HepG2 (cell line): ENCODE results near the gene CKAP2L. TPM values are rescaled to one million over a fixed set of nuclear protein-coding genes. Genes with fewer than 3 reads are reported as not detected.
A peak's percentile ranks its signal among the peaks of the same experiment; 100 is the strongest.

Source experiments
- ATAC-seq: fragments of 200-7000 bp; cut with Tn5 transposase; 3 replicates; pipeline ENCODE4 v1.9.1; 2020; ENCODE audit warnings: mild to moderate bottlenecking, moderate library complexity
- BruUV-seq: library from RNA; stranded (reverse); fragments of 400-500 nt; replicated peaks from 2 replicates; lab custom pipeline; 2021; lab: Mats Ljungman, UMichigan
- CTCF ChIA-PET: fragments of 300-600 bp; formaldehyde crosslinking; extraction: SDS; loops from one replicate; lab custom pipeline; 2021; ENCODE audit warnings: low total read pairs, inconsistent platforms, low intra/inter-chr PET ratio; lab: Yijun Ruan, JAX
- POLR2A ChIA-PET: fragments of 350-600 bp; sonication (Branson Sonifier 250); formaldehyde crosslinking; loops from one replicate; lab custom pipeline; 2020; ENCODE audit warnings: antibody characterized with exemption, inconsistent platforms; lab: Yijun Ruan, JAX
- DNase-seq: peaks from one replicate; pipeline ENCODE4 v3.0.0-alpha.2; 2015; ENCODE audit warnings: low spot score
- FAIRE-seq: peaks from 3 replicates; lab custom pipeline; 2011; peaks lifted over from hg19 to GRCh38; lab: Jason Lieb, UNC
- H2AFZ ChIP-seq: one replicate; pipeline ENCODE4 v1.6.1; 2011; ENCODE audit warnings: low read length, inconsistent platforms
- H3K27ac ChIP-seq: fragments of 300-600 bp; 3 replicates; pipeline ENCODE4 v1.8.0; 2011; ENCODE audit warnings: mixed run types, mild to moderate bottlenecking, mixed read lengths, low read length, inconsistent platforms; ENCODE audit not compliant: insufficient read depth; ENCODE audit errors: extremely low read length
- H3K27me3 ChIP-seq, 2 experiments: fragments of 200-600 bp in 1 of 2; 2 replicates in 1 of 2; 3 replicates in 1 of 2; pipeline versions ENCODE4 v1.6.0 to v1.8.0; 2011; ENCODE audit warnings: low read length in 2 of 2, mild to moderate bottlenecking in 2 of 2, moderate library complexity in 2 of 2, inconsistent platforms in 1 of 2; ENCODE audit not compliant: insufficient read depth in 2 of 2, control insufficient read depth in 1 of 2
- H3K36me3 ChIP-seq, 2 experiments: fragments of 200-600 bp in 1 of 2; replicated peaks in 1 of 2; 2 replicates in 1 of 2; 3 replicates in 1 of 2; pipeline versions ENCODE4 v1.5.1 to v1.8.0; 2011; ENCODE audit warnings: low read length in 2 of 2, inconsistent platforms in 1 of 2; ENCODE audit not compliant: insufficient read depth in 2 of 2, control insufficient read depth in 1 of 2
- H3K4me1 ChIP-seq: 2 replicates; pipeline ENCODE4 v1.5.1; 2012; ENCODE audit warnings: low read length, inconsistent platforms; ENCODE audit not compliant: insufficient read depth
- H3K4me2 ChIP-seq: 2 replicates; pipeline ENCODE4 v1.6.0; 2011; ENCODE audit warnings: low read depth, low read length, inconsistent platforms
- H3K4me3 ChIP-seq, 3 experiments: fragments of 200-600 bp in 1 of 3; sonication (generic), shearing (Covaris generic) in 1 of 3; replicated peaks in 1 of 3; 2 replicates each; pipeline ENCODE4 v1.5.1; 2011 to 2016; ENCODE audit warnings: low read length in 3 of 3, inconsistent platforms in 2 of 3, low read depth in 2 of 3, mild to moderate bottlenecking in 2 of 3, control low read depth in 1 of 3, mixed read lengths in 1 of 3; ENCODE audit not compliant: insufficient read depth in 1 of 3
- H3K79me2 ChIP-seq: one replicate; pipeline ENCODE4 v1.6.1; 2011; ENCODE audit warnings: low read length, inconsistent platforms; ENCODE audit not compliant: insufficient read depth
- H3K9ac ChIP-seq: 2 replicates; pipeline ENCODE4 v1.6.0; 2011; ENCODE audit warnings: mild to moderate bottlenecking, low read depth, low read length, inconsistent platforms; ENCODE audit not compliant: insufficient read depth
- H3K9me3 ChIP-seq: 2 replicates; pipeline ENCODE4 v1.5.1; 2012; ENCODE audit warnings: mild to moderate bottlenecking, low read length
- H4K20me1 ChIP-seq: 2 replicates; pipeline ENCODE4 v1.6.0; 2011; ENCODE audit warnings: inconsistent platforms, mild to moderate bottlenecking, low read length, moderate library complexity; ENCODE audit not compliant: insufficient read depth
- KMT2B ChIP-seq: IDR thresholded peaks from 2 replicates; pipeline ENCODE4 v1.6.1; 2016; ENCODE audit warnings: missing genetic modification reagents, missing compliant biosample characterization
- SKI ChIP-seq: fragments of 450-650 bp; IDR thresholded peaks from one replicate; pipeline ENCODE4 v1.6.1; 2018; ENCODE audit warnings: mild to moderate bottlenecking; ENCODE audit not compliant: partially characterized antibody
- SP140L ChIP-seq: sonication (generic); formaldehyde crosslinking; IDR thresholded peaks from 2 replicates; pipeline ENCODE4 v1.4.0; 2020; ENCODE audit warnings: missing genetic modification reagents, borderline replicate concordance
- TCF12 ChIP-seq, 2 experiments: fragments of 450-650 bp in 1 of 2; sonication (generic) in 1 of 2; formaldehyde crosslinking in 1 of 2; IDR thresholded peaks; 2 replicates each; pipeline versions ENCODE4 v1.6.1 to v1.8.0; 2017 to 2022; ENCODE audit warnings: antibody characterized with exemption in 1 of 2, mild to moderate bottlenecking in 1 of 2, missing genetic modification reagents in 1 of 2, moderate library complexity in 1 of 2
- ZBTB20 ChIP-seq: sonication (generic); formaldehyde crosslinking; IDR thresholded peaks from 2 replicates; pipeline ENCODE4 v1.8.1; 2023; ENCODE audit warnings: missing genetic modification reagents, low read depth, mild to moderate bottlenecking, borderline replicate concordance
- ZNF605 ChIP-seq: sonication (generic); formaldehyde crosslinking; IDR thresholded peaks from 2 replicates; pipeline ENCODE4 v1.8.0; 2022; ENCODE audit warnings: mild to moderate bottlenecking, missing genetic modification reagents
- ZNF761 ChIP-seq: sonication (generic); formaldehyde crosslinking; conservative IDR thresholded peaks from 2 replicates; pipeline ENCODE4 v1.4.0; 2020; ENCODE audit warnings: mild to moderate bottlenecking, missing genetic modification reagents
- WGBS: methylation state at CpG from one replicate; pipeline ENCODE4 v1.1.6; 2017; ENCODE audit warnings: low lambda C conversion rate; 5-methylcytosine and 5-hydroxymethylcytosine counted together
- in situ Hi-C: cut with HindIII; loops from 2 replicates; pipeline ENCODE4 v1.10.0; 2017; ENCODE audit warnings: low pct_unique_long_range_greater_than_20kb; ENCODE audit not compliant: extremely low pct_ligation_motif_present
- intact Hi-C: fragments of 100-400 bp; cut with micrococcal nuclease; formaldehyde crosslinking; loops from one replicate; pipeline ENCODE4 v1.10.0; 2022; ENCODE audit not compliant: unreplicated experiment
- polyA plus RNA-seq, 8 experiments: library from polyadenylated mRNA; depleted of rRNA in 3 of 8; stranded (reverse) in 7 of 8; unstranded in 1 of 8; fragments of >200 nt; fragmentation: Illumina TruSeq in 4 of 8; extraction: Trizol in 4 of 8; gene quantifications; 2 replicates each; pipeline versions ENCODE4 v1.2.1 to v1.2.3, GENCODE V29; 2011 to 2016; ENCODE audit warnings: low read depth in 4 of 8, missing spikeins in 1 of 8, mixed read lengths in 1 of 8; ENCODE audit not compliant: insufficient read depth in 1 of 8
- total RNA-seq, 5 experiments: library from RNA; depleted of rRNA; stranded (reverse); fragments of >200 nt; fragmentation: Illumina TruSeq; extraction: Trizol; gene quantifications; 2 replicates each; pipeline ENCODE4 v1.2.3, GENCODE V29; 2016; ENCODE audit warnings: low read depth in 1 of 5
- TF ChIP-seq, protein P1 (sequence below): sonication (generic); formaldehyde crosslinking; conservative IDR thresholded peaks from 2 replicates; pipeline ENCODE4 v1.8.0; 2022; ENCODE audit warnings: mild to moderate bottlenecking, moderate library complexity, missing genetic modification reagents
- TF ChIP-seq, protein P2 (sequence below), 2 experiments: sonication (generic) in 1 of 2; formaldehyde crosslinking in 1 of 2; IDR thresholded peaks; 2 replicates each; pipeline versions ENCODE4 v1.4.0 to v1.6.1; 2018 to 2020; ENCODE audit warnings: missing genetic modification reagents in 2 of 2, borderline replicate concordance in 1 of 2, low read depth in 1 of 2, mild to moderate bottlenecking in 1 of 2, missing biosample characterization in 1 of 2
- TF ChIP-seq, protein P3 (sequence below): sonication (generic); formaldehyde crosslinking; IDR thresholded peaks from 2 replicates; pipeline ENCODE4 v1.4.0; 2020; ENCODE audit warnings: missing genetic modification reagents
- TF ChIP-seq, protein P4 (sequence below): sonication (generic); formaldehyde crosslinking; IDR thresholded peaks from 2 replicates; pipeline ENCODE4 v1.8.1; 2023; ENCODE audit warnings: missing genetic modification reagents, inconsistent platforms, borderline replicate concordance
- TF ChIP-seq, protein P5 (sequence below): IDR thresholded peaks from 2 replicates; pipeline ENCODE4 v1.6.1; 2016

The CKAP2L gene
- total and polyA plus RNA-seq, 2 of the 13 experiments (the other 11 are each of a cell fraction or from before 2014, with no cell fraction given): 7.1 to 9.5 TPM

DNA sequence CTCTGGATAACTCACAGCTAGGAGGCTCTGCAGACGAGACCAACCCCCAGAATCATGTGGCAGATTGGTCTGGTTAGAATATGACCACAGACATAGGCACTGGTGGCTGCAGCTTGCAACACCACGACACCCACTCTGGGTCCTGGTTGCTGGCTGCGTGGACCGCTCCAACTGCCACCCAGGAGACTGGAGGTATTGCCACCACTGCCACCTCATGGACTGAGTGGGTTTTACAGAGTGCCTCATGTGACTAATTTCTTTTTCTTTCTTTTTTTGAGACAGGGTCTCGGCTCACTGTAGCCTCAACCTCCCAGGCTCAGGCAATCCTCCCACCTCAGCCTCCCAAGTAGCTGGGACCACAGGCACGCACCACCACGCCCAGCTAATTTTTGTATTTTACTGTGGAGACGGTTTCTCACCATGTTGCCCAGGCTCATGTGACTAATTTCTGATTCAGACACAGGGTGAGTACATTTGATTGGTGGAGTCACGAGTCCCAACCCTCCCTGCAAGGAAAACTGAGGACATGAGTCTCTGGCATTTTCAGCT lies 73.5 kb downstream of the CKAP2L start:
- H3K4me1 ChIP-seq: peaks cover 52% of the 10 kb centered on the region
- DNase-seq (peak; percentile 66), FAIRE-seq (peak; percentile 95), ATAC-seq (peak; percentile 77)
- intact Hi-C loops (loop anchor here (1.0 kb wide), 3 partner anchors 47 to 91 kb away; no protein-coding TSS in a partner anchor), in situ Hi-C loops (no loop called here)
- no peaks in the 10 kb centered on the region for H4K20me1 ChIP-seq
- no peaks in the 10 kb centered on the region for H3K9me3 ChIP-seq
- ChIA-PET POLR2A (interaction anchor here (0.6 to 0.9 kb wide), 2 partner anchors 64 to 150 kb away, joined by 3 read pairs; no protein-coding TSS in a partner anchor), CTCF (interaction anchor here (1.1 to 3.3 kb wide), 4 partner anchors 34 to 91 kb away, joined by 3 to 33 read pairs (median 8); partner anchors contain the start of gene SLC20A1)
- no peak overlapping the region for H3K27ac ChIP-seq
- H3K4me3 ChIP-seq: peak overlapping the region in 2 of 3 experiments; percentile 5 to 49; a peak in 2 of 6 replicates
- H3K4me2 ChIP-seq: peak overlapping the region; percentile 77
- H3K79me2 ChIP-seq: no peaks in the 10 kb centered on the region
- no peak overlapping the region; the same call in 1 of the 2 replicates for H3K9ac ChIP-seq
- peak overlapping the region; percentile 1 for H2AFZ ChIP-seq
- WGBS: 1% methylated on average over 9 of the region's 9 CpGs
- H3K36me3 ChIP-seq: no peaks in the 10 kb centered on the region
- H3K27me3 ChIP-seq: no peaks in the 10 kb centered on the region
- no TSS peak for BruUV-seq
- TF ChIP-seq ZNF761 (CRISPR knock-in tag) (no peak), ZBTB20 (CRISPR knock-in tag) (peak; percentile 65; the same call in 1 of the 2 replicates), SP140L (CRISPR knock-in tag) (no peak), SKI (peak; percentile 35), ZNF605 (CRISPR knock-in tag) (0 out of 2 replicates have a peak, but pooled peaks have one; percentile 16), TCF12 (IDR thresholded peaks at IDR 0.05) (no peak), TCF12 (CRISPR knock-in tag; IDR thresholded peaks at IDR 0.05) (no peak), KMT2B (no peak)
- TF ChIP-seq, protein P1, sequence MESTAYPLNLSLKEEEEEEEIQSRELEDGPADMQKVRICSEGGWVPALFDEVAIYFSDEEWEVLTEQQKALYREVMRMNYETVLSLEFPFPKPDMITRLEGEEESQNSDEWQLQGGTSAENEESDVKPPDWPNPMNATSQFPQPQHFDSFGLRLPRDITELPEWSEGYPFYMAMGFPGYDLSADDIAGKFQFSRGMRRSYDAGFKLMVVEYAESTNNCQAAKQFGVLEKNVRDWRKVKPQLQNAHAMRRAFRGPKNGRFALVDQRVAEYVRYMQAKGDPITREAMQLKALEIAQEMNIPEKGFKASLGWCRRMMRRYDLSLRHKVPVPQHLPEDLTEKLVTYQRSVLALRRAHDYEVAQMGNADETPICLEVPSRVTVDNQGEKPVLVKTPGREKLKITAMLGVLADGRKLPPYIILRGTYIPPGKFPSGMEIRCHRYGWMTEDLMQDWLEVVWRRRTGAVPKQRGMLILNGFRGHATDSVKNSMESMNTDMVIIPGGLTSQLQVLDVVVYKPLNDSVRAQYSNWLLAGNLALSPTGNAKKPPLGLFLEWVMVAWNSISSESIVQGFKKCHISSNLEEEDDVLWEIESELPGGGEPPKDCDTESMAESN (CRISPR knock-in tag): no peak
- TF ChIP-seq, protein P2, sequence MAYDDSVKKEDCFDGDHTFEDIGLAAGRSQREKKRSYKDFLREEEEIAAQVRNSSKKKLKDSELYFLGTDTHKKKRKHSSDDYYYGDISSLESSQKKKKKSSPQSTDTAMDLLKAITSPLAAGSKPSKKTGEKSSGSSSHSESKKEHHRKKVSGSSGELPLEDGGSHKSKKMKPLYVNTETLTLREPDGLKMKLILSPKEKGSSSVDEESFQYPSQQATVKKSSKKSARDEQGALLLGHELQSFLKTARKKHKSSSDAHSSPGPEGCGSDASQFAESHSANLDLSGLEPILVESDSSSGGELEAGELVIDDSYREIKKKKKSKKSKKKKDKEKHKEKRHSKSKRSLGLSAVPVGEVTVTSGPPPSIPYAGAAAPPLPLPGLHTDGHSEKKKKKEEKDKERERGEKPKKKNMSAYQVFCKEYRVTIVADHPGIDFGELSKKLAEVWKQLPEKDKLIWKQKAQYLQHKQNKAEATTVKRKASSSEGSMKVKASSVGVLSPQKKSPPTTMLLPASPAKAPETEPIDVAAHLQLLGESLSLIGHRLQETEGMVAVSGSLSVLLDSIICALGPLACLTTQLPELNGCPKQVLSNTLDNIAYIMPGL (CRISPR knock-in tag; IDR thresholded peaks at IDR 0.05; ENCODE audit: borderline replicate concordance in 1 of 2, low read depth in 1 of 2): peak in 1 of 2 experiments; percentile 70; a peak in 2 of 4 replicates
- TF ChIP-seq, protein P3, sequence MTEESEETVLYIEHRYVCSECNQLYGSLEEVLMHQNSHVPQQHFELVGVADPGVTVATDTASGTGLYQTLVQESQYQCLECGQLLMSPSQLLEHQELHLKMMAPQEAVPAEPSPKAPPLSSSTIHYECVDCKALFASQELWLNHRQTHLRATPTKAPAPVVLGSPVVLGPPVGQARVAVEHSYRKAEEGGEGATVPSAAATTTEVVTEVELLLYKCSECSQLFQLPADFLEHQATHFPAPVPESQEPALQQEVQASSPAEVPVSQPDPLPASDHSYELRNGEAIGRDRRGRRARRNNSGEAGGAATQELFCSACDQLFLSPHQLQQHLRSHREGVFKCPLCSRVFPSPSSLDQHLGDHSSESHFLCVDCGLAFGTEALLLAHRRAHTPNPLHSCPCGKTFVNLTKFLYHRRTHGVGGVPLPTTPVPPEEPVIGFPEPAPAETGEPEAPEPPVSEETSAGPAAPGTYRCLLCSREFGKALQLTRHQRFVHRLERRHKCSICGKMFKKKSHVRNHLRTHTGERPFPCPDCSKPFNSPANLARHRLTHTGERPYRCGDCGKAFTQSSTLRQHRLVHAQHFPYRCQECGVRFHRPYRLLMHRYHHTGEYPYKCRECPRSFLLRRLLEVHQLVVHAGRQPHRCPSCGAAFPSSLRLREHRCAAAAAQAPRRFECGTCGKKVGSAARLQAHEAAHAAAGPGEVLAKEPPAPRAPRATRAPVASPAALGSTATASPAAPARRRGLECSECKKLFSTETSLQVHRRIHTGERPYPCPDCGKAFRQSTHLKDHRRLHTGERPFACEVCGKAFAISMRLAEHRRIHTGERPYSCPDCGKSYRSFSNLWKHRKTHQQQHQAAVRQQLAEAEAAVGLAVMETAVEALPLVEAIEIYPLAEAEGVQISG (CRISPR knock-in tag): 0 out of 2 replicates have a peak, but pooled peaks have one; percentile 23
- TF ChIP-seq, protein P4, sequence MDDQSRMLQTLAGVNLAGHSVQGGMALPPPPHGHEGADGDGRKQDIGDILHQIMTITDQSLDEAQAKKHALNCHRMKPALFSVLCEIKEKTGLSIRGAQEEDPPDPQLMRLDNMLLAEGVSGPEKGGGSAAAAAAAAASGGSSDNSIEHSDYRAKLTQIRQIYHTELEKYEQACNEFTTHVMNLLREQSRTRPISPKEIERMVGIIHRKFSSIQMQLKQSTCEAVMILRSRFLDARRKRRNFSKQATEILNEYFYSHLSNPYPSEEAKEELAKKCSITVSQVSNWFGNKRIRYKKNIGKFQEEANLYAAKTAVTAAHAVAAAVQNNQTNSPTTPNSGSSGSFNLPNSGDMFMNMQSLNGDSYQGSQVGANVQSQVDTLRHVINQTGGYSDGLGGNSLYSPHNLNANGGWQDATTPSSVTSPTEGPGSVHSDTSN (CRISPR knock-in tag): no peak
- TF ChIP-seq, protein P5, sequence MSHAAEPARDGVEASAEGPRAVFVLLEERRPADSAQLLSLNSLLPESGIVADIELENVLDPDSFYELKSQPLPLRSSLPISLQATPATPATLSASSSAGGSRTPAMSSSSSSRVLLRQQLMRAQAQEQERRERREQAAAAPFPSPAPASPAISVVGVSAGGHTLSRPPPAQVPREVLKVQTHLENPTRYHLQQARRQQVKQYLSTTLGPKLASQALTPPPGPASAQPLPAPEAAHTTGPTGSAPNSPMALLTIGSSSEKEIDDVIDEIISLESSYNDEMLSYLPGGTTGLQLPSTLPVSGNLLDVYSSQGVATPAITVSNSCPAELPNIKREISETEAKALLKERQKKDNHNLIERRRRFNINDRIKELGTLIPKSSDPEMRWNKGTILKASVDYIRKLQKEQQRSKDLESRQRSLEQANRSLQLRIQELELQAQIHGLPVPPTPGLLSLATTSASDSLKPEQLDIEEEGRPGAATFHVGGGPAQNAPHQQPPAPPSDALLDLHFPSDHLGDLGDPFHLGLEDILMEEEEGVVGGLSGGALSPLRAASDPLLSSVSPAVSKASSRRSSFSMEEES (CRISPR knock-in tag): 0 out of 2 replicates have a peak, but pooled peaks have one; percentile 46
